GM19463 (cell line): ENCODE data around the gene FUT3.
"Not testable (repeated sequence)": the region's sequence is repeated elsewhere in the genome, so short reads cannot be mapped to it uniquely, and the experiment has no call there.

Source experiments
- ATAC-seq: cut with Tn5 transposase; IDR thresholded peaks from one replicate; pipeline ENCODE4 v1.9.1; 2021; ENCODE audit warnings: mild to moderate bottlenecking, moderate library complexity; ENCODE audit not compliant: unreplicated experiment

Gene FUT3

GRCh38 chr19:5850189-5850588 lies 1.1 kb downstream of the FUT3 start:
- no peak for ATAC-seq

- not testable (repeated sequence) for ATAC-seq
Observed at GRCh38 chr19:5848621-5849020, 2.6 kb downstream of the FUT3 start.

GRCh38 chr19:5847846-5848245 lies 3.4 kb downstream of the FUT3 start:
- ATAC-seq = not testable (repeated sequence)

- no peak for ATAC-seq
Observed at GRCh38 chr19:5844456-5845433, 6.5 kb downstream of the FUT3 start.

GRCh38 chr19:5843295-5843927 lies 7.8 kb downstream of the FUT3 start:
- ATAC-seq = no peak

- ATAC-seq = not testable (repeated sequence)
Observed at GRCh38 chr19:5841735-5842111, 9.5 kb downstream of the FUT3 start.

- ATAC-seq = no peak
Observed at GRCh38 chr19:5839065-5840017, 11.9 kb downstream of the FUT3 start, which contains the start of gene FUT6. Gene FUT6 (minus strand): TSS chr19:5839702. CDS start chr19:5832567, 7,135 bp downstream.

- no peak for ATAC-seq
Observed at GRCh38 chr19:5838353-5839064, 12.7 kb downstream of the FUT3 start.

- no peak for ATAC-seq
Observed at GRCh38 chr19:5837761-5838352, 13.4 kb downstream of the FUT3 start.

GRCh38 chr19:5832527-5833216 lies 18.6 kb downstream of the FUT3 start:
- no peak for ATAC-seq

- ATAC-seq = no peak
Observed at GRCh38 chr19:5832061-5832460, 19.2 kb downstream of the FUT3 start.

- ATAC-seq = no peak
Observed at GRCh38 chr19:5831159-5831558, 20.1 kb downstream of the FUT3 start.

- ATAC-seq = no peak
Observed at GRCh38 chr19:5829567-5830310, 21.5 kb downstream of the FUT3 start.

GRCh38 chr19:5828661-5829566 lies 22.3 kb downstream of the FUT3 start:
- ATAC-seq = no peak

- ATAC-seq = peak; percentile 70
Observed at GRCh38 chr19:5827891-5828660, 23.2 kb downstream of the FUT3 start.

- ATAC-seq = no peak
Observed at GRCh38 chr19:5827342-5827890, 23.8 kb downstream of the FUT3 start.
